ENCODE measurements around the gene OR2V2.

The OR2V2 gene

DNA sequence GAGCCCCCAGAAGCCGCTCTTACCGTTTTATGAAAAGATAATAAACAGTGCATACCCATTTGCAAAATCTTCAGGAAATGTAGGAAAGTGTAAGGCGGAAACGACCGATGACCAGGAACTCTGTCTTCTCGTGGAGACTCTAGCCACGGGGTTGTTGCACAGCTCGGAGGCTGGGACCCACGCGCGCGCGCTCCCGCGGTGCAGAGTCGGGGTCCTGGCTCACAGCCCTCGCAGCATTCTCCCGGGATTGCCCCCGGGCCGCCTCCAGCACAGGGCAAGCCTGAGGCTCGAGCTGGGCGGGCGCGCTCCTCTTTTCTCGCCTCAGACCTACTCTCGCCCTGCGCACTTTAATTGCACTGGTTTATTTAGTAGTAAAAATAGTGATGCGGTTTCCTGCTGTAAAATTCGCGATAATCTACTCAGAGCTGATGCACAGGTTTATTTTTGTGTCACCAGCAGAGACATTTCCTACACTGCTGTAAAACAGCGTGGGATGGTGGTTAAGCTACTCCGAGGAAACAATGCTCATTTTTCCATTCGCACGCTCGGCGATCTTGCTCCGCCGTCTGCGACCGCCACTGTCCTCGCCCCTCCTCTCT lies 42.1 kb downstream of the OR2V2 start:
- in situ Hi-C loops (cut with MboI; ENCODE audit: low sequenced_read_pairs) = loop anchor here (5.0 kb wide), 1 partner anchor 33 kb away; the partner anchor contains the start of gene TRIM41

DNA sequence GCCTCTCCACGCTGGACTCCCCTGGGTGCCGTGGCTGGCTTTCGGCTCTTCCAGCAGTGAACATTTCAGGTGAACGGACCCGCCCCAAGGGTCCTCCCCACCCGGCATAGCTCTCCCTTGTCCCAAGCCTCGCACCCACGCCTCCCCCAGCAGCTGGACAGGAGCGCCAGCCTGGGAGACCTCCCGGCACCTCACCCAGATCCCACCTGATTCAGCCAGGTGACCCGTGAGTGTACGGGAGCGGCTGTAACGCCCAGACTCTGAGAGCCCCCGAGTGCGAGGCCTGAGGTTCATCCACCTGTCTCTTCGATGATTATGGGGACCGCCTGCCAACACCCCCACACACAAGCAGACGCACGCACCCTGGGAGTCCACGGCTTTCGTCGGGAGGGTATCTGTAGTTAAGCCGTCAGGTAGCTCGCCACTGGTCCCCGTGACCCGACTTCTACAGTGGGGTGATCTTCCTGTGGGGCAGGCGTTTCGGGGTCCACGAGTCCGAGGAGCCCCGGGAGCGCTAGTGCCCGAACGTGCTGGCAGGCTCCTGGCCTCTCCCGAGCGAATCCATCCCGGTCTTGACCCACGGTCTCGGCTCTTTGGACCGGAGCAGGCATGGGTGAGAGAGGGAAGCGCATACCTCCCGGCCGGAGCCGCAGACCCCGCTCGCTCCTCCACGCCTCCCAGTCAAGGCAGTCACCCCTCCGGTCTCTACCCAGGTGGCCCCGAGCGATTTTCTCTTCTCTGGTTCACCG lies 42.8 kb downstream of the OR2V2 start:
- in situ Hi-C loops (cut with MboI; ENCODE audit: low sequenced_read_pairs) = loop anchor here (5.0 kb wide), 1 partner anchor 32 kb away; the partner anchor contains the start of gene TRIM41

DNA sequence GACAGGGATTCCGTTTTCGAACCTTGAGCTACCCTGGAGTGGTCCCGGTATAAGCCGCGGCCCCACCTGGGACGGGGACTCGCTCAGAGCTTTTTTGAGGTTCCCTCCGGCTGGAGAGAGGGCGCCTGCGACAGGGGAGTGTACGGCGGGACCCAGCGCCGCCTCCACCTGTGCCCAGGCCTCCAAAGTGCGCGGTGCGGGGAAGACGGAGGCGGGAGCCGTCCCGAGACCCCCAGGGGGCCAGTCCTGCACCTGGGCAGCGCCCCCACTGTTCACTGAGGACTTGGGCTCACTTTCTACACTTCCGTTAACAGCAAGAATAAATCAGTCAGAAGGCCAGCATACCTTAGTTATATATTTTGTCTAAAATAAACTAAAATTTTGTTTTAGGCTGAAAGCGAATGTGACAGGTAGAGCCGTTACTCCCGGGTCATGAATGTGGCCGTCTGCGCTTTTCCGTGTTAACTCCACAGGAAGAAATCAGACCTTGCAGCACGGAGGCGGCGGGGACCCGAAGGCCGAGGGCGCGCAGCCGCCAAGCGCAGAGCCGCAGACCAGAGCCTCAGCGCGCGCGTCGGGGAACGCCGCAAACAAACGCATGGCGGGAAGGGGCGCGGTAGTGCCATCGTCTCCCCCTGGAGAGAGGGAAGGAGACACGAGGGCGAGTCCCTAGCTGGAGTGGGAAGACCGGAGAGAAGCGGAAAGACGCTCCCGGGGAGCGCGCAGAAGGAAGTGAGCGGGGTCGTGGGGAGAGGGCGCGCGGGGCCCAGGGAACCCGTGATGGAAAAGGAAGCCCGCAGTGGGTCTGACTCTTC lies 43.5 kb downstream of the OR2V2 start:
- in situ Hi-C loops (cut with MboI; ENCODE audit: low sequenced_read_pairs) = no loop called here

GRCh38 chr5:181191526-181192336 lies 44.3 kb downstream of the OR2V2 start:
- in situ Hi-C loops (cut with MboI; ENCODE audit: low sequenced_read_pairs) = no loop called here

DNA sequence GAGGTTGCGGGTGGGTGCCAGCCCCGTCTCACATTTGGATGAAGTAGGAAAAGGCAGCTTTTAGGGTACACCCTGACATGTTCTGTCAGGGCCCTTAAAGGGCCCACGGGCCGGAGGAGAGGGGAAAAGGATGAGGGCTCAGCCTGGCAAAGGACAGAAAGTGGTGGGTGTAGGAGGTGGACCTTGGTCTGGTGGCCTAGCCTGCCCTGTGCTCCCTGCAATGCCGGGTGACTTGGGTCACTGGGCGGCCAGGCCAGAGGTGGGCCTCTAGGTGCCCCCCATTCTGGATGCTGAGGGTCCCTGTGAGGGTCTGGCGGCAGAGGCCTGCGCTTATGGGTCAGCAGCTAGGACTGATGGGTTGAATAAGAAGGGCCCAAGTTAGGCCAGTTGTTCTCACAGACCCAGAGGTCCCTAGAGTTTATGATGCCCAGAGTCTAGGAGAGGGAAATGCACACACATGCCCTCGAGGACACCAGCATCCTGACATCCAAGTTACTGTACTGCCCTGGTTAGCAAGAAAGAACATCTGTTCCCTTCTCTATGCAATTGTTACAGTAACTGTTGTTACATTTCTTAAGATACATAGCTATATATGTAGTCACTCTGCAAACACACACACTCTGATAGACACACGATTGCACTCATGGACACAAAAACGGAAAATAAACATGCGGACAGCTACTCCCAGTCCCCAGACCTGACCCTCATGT lies 45.1 kb downstream of the OR2V2 start:
- in situ Hi-C loops (cut with MboI; ENCODE audit: low sequenced_read_pairs) = no loop called here

DNA sequence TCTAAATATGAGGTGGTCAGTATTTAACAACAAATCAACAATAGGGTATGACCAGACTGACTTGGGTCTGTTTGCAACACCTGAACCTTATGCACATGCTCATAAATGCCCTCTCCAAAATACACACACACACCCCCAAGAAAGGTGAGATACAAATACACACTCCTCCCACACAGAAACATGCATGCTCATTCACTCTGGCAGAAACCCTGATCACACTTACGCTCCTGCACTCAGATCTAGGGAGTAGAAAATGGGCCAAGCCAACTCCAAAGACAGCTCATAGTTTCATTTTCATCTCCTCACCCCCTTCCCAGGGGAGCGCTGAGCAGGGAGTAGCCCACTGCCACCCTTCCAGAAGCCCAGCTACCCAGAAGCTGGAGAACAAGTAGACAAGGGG lies 46.3 kb downstream of the OR2V2 start:
- in situ Hi-C loops (cut with MboI; ENCODE audit: low sequenced_read_pairs) = no loop called here

GRCh38 chr5:181194489-181195248 lies 47.3 kb downstream of the OR2V2 start:
- in situ Hi-C loops (cut with MboI; ENCODE audit: low sequenced_read_pairs) = no loop called here

- in situ Hi-C loops (cut with MboI; ENCODE audit: low sequenced_read_pairs) = no loop called here
Measured at GRCh38 chr5:181195249-181195761, 47.9 kb downstream of the OR2V2 start.

DNA sequence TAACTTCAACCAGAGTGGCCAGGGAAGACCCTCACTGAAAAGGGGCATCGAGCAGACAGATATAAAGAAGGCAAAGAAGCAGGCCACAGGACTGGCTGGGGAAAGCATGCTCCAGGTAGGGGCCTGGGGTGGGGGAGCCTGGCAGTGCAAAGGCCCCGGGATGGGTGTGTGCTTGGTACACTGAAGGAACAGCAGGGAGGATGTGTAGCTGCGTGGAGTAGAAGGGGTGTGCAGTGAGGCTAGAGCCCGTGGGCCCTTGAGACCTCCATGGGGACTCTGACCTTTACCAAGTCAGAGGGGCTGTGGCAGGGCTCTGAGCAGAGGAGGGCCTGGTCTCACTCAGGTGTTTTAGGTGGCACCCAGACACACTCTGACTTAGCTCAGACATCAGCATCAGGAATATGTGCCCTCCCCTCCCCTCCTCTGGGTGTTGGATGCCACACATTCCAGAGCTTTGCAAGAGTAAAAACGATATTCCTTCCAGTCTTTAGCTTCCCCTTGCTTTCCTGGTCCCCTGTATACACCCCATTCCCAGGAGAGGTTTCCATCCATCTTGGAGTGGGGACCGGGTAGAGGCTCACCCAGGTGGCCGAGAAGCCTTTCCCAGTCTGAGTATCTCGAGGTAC lies 50.1 kb downstream of the OR2V2 start:
- in situ Hi-C loops (cut with MboI; ENCODE audit: low sequenced_read_pairs) = no loop called here

GRCh38 chr5:181198106-181198685 lies 50.8 kb downstream of the OR2V2 start:
- in situ Hi-C loops (cut with MboI; ENCODE audit: low sequenced_read_pairs) = no loop called here

DNA sequence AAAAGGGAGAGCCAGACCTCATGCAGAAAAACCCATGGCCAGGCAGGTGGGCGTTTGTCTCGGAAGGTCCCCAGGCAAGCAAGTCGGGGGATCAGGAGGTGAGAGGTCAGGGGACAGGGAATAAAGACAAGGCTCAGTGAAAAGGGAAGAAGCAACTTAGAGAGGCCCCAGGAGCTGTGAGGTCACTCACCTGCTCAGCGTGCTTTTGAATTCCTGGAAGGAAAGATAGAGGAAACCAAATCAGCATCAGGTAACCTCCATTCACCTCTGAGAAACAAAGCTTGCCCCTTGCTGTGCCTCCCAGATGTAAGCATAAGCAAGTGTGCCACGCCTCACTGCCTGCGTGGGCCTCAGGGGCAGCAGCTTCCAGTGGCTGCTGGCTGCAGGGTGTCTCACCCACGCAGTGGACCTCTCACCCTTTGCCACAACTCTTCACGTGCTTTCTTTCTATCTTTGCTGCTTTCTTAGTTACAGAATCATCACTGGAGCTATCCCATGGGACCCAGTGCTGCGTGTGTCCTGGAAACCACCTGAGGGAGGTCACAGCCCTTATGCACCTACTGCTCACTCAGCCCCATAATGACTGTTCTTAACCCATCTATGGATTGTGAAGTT lies 51.6 kb downstream of the OR2V2 start:
- in situ Hi-C loops (cut with MboI; ENCODE audit: low sequenced_read_pairs) = no loop called here

DNA sequence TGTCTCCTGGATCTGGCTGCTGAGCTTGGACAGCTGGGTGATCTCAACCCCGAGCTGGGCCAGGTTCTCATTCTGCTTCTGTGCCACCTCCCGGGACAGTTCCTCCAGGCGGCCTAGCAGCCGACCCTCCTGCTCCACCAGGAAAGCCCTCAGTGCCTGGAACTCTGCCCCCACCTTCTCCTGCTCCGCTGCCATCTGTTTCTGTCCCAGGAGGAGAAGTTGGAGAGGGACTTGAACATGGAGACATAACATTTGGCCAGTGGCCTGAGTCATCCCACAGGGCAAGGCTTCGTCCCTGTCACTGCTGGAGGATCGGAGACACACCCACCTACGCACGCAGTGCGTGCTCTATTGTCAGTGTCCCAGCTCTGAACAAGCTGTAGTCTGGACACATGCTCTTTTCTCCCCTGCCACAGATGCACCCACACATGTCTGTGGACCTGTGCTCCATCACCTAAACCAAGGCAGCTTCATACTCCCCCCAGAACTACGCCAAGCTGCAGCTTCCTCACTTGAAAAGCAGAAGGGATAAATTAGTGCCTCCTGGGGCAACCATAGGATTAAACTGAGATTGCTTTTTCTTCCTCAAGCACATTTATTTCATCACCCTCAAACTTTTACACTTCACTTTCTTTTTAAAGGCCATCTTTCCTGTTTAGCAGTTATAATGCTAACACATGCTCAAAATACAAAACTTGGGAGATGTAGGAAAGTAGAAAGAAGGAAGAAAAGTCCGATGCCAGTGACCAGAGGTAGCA lies 52.7 kb downstream of the OR2V2 start:
- in situ Hi-C loops (cut with MboI; ENCODE audit: low sequenced_read_pairs) = no loop called here

DNA sequence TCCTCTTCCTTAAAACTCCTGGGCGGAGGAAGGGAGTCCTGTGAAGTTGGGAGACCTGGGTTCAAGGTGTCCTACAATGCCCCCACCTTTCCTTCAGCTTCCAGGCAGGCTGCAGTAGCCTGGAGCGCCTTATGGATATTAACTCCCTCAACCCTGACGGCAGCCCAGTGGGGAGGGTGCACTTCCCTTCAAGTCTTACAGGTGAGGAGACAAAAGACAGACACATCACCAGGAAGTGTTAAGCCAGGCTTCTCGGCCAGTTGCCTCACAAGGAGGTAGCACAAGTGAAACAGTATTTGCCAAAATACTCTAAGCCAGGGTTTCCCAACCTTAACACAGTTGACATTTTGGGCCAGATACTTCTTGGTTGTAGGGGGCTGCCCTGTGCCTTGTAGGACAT lies 53.4 kb downstream of the OR2V2 start:
- in situ Hi-C loops (cut with MboI; ENCODE audit: low sequenced_read_pairs) = no loop called here

DNA sequence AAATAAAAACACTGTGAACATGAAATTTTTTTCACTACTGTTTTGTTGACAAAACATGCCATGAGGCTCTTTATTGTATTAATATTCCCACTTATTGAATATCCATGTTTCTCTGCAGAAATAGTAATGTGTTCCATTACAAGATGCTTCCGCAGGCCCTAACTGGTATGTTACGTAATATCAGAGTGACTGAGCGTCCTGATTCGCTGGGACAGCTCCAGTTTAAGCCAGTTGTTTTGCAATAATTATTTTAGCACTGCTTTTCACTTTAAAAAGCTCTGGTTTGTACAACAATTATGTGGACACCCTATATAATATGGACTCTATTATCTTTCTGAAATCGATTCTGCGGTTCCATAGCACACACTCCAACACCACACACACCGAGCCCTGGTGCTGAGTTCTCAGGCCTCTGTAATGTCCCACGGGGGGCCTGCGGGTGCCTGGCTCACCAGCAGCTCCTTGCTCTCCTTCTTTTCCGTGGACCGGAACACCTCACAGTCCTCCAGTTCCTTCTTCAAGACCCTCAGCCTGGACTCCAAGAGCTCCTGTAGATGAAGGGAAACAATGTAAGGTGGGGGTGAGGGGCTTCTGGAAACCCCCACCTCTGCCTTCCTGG lies 55.8 kb downstream of the OR2V2 start:
- in situ Hi-C loops (cut with MboI; ENCODE audit: low sequenced_read_pairs) = no loop called here

DNA sequence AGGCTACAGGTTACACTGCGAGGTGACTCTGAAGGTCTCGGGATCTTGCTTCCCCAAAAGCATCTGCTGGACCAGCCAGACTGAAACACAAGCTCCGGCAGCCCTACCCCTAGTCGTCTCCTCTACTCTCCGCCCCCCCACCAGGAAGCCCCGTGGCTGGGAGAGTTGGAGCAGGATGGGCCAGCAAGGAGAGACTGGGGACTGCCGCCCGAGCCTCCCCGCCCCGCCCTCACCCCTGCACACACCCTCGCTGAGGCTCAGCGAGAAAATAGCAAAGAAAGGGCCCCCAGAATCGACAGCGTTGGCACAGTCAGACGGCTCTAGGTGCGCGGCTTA lies 56.4 kb downstream of the OR2V2 start:
- in situ Hi-C loops (cut with MboI; ENCODE audit: low sequenced_read_pairs) = no loop called here

GRCh38 chr5:181204113-181204825 lies 56.9 kb downstream of the OR2V2 start:
- in situ Hi-C loops (cut with MboI; ENCODE audit: low sequenced_read_pairs) = no loop called here
